Dendritic cell treated with granulocyte-macrophage colony-stimulating factor and Interleukin-4, amounts not matched to agents 40 ng/mL and 50 ng/mL, for 4 days (primary cell): ENCODE data around the gene STIM2.
A peak's percentile ranks its signal among the peaks of the same experiment; 100 is the strongest.
"Not testable (repeated sequence)": the region's sequence is repeated elsewhere in the genome, so short reads cannot be mapped to it uniquely, and the experiment has no call there.

Experiments
- H3K27ac Mint-ChIP-seq: one replicate; pipeline ENCODE4 v1.8.0; 2022; ENCODE audit warnings: mild to moderate bottlenecking, mixed read lengths
- H3K27me3 Mint-ChIP-seq: one replicate; pipeline ENCODE4 v1.8.0; 2022; ENCODE audit warnings: mild to moderate bottlenecking, mixed read lengths
- H3K36me3 Mint-ChIP-seq: one replicate; pipeline ENCODE4 v1.8.0; 2022; ENCODE audit warnings: low read depth, mixed read lengths
- H3K4me1 Mint-ChIP-seq: one replicate; pipeline ENCODE4 v1.8.0; 2022; ENCODE audit warnings: low read depth, mixed read lengths
- H3K4me3 Mint-ChIP-seq: one replicate; pipeline ENCODE4 v1.8.0; 2022; ENCODE audit warnings: mild to moderate bottlenecking, moderate library complexity, mixed read lengths
- H3K9me3 Mint-ChIP-seq: one replicate; pipeline ENCODE4 v1.8.0; 2022; ENCODE audit warnings: mixed read lengths
- intact Hi-C: fragments of 100-400 bp; cut with micrococcal nuclease; formaldehyde crosslinking; loops from one replicate; pipeline ENCODE4 v1.15.0; 2022

The STIM2 gene

DNA sequence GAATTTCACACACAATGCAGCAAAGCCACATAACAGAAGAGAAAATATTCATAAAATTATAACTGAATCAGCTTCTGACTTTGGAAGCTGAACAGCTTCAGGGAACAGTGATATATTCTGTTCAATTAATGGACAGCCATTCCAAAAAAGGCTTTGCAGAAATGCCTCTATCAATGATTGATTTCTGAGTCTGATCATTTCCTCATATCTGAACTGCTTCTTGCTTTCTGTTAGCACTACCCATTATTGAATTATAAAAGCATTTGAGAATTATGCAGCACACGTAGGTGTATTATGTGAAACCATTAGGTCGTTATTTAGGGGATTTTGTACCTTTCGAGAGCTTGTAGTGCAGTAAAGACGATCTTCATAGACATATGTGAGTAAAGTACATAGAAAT, 159.6 kb downstream of the STIM2 start:
- Mint-ChIP-seq H3K9me3 (no peaks in the 10 kb centered on the region), H3K36me3 (peaks cover 89% of the 10 kb centered on the region), H3K4me1 (no peaks in the 10 kb centered on the region), H3K27ac (no peak overlapping the region), H3K27me3 (no peaks in the 10 kb centered on the region), H3K4me3 (no peak overlapping the region)
- intact Hi-C loops, result no loop called here

DNA sequence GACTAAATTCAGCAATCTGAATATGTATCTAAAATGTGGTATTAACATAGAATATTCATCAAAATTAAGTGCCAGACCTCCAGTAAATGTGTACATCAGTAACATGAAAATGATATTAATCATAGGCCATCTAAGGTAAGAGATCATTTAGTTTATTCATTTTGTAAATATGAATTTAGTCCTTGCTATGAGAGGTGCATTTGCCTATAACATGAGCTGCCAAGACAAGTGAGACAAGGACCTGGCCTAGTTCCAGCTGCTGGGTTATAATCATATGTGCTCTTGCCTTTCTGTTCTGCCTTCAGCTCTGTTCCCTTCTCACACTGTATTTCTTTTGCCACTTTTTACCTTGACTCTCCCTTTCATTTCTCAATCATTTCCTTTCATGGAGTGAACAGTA, 160.0 kb downstream of the STIM2 start:
- intact Hi-C loops, result no loop called here
- peaks cover 85% of the 10 kb centered on the region for H3K36me3 Mint-ChIP-seq
- H3K4me3 Mint-ChIP-seq, result no peak overlapping the region
- no peaks in the 10 kb centered on the region for H3K4me1 Mint-ChIP-seq
- no peak overlapping the region for H3K27ac Mint-ChIP-seq
- no peaks in the 10 kb centered on the region for H3K9me3 Mint-ChIP-seq
- H3K27me3 Mint-ChIP-seq, result no peaks in the 10 kb centered on the region

DNA sequence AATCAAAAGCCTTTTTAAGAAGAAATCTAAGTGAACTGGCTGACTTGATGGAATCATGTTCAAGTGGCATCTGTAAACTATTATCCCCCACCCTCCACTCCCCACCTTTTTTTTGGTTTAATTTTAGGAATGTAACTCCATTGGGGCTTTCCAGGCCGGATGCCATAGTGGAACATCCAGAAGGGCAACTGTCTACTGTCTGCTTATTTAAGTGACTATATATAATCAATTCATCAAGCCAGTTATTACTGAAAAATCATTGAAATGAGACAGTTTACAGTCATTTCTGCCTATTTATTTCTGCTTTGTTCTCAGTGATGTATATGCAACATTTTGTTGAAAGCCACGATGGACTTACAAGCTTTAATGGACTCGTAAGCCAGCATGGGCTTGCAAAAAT, 162.3 kb downstream of the STIM2 start:
- Mint-ChIP-seq H3K27ac (no peak overlapping the region), H3K36me3 (peaks cover 65% of the 10 kb centered on the region), H3K4me3 (no peak overlapping the region), H3K9me3 (no peaks in the 10 kb centered on the region), H3K27me3 (no peaks in the 10 kb centered on the region), H3K4me1 (no peaks in the 10 kb centered on the region)
- intact Hi-C loops, result no loop called here

DNA sequence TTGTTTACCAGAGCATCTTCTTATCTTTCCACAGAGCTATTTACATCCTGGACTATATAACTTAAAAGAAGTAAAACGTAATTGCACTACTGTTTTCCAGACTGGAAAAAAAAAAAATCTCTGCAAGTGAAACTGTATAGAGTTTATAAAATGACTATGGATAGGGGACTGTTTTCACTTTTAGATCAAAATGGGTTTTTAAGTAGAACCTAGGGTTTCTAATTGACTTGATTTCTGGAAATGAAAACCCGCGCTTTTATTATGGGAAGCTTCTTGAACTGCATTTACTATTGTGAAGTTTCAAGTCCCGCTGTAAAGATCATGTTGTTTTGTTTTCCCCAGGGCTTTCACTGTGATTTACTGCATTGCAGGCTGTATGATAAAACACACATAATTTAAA, 162.7 kb downstream of the STIM2 start:
- Mint-ChIP-seq H3K4me1 (no peaks in the 10 kb centered on the region), H3K4me3 (no peak overlapping the region), H3K9me3 (no peaks in the 10 kb centered on the region)

DNA sequence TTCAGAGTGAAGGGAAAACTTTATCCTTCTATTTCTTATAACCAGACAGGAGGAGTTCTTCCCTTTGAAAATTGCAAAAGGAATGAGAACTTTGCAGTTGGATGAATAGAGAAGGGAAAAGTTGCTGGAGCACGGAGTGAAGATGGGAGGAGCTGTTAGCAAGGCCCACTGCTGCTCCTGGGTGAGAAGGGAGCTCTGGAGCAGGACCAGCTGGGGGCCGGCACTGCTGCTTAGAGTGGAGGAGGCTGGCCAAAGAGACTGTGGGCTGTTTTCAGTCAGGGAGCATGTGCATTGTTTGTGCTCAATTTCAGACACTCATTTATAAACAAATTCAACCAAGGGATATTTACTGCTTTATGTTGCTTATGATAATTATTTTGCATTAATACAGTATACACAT, 164.2 kb downstream of the STIM2 start:
- Mint-ChIP-seq H3K27me3 (peaks cover 1% of the 10 kb centered on the region), H3K27ac (no peak overlapping the region)

More for the DNA sequence above, 162.7 kb downstream of the STIM2 start:
- H3K27me3 Mint-ChIP-seq, result no peaks in the 10 kb centered on the region
- peaks cover 61% of the 10 kb centered on the region for H3K36me3 Mint-ChIP-seq
- H3K27ac Mint-ChIP-seq, result no peak overlapping the region
- intact Hi-C loops, result no loop called here

DNA sequence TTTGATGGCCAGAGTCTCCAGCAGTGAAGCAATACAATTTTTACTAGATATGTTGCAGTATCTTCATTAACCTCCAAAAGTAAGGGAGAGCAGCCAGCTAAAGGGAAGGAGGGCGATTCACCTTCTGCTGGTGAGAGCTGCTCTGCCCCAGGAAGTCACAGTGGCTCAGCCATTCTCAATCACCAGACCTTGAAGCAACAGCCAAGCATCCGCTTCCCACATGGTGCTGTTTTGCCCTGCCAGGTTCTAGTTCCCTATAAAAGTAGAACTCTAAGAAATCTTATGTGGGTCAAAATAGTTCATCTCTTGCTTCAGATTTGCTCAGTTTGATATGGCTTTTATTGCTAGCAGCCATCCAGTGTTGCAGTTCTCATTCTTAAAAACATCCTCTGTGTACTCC, 166.8 kb downstream of the STIM2 start:
- H3K4me3 Mint-ChIP-seq, result no peak overlapping the region
- H3K4me1 Mint-ChIP-seq, result no peaks in the 10 kb centered on the region
- no peak overlapping the region for H3K27ac Mint-ChIP-seq
- H3K36me3 Mint-ChIP-seq, result peaks cover 25% of the 10 kb centered on the region
- H3K9me3 Mint-ChIP-seq, result no peaks in the 10 kb centered on the region
- intact Hi-C loops, result no loop called here
- H3K27me3 Mint-ChIP-seq, result peaks cover 12% of the 10 kb centered on the region

More for the DNA sequence above, 164.2 kb downstream of the STIM2 start:
- peaks cover 48% of the 10 kb centered on the region for H3K36me3 Mint-ChIP-seq
- no peak overlapping the region for H3K4me3 Mint-ChIP-seq
- H3K9me3 Mint-ChIP-seq, result no peaks in the 10 kb centered on the region
- intact Hi-C loops, result no loop called here
- H3K4me1 Mint-ChIP-seq, result no peaks in the 10 kb centered on the region

DNA sequence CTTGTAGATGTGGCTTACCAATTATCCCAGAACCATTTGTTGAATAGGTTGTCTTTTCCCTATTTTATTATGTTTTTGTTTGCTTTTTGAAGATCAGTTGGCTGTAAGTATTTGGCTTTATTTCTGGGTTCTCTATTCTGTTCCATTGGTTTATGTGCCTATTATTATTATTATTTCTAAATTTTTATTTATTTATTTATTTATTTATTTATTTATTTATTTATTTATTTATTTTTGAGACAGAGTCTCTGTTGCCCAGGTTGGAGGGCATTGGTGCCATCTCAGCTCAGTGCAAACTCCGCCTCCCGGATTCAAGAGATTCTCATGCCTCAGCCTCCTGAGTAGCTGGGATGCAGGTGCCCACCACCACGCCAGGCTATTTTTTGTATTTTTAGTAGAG, 174.5 kb downstream of the STIM2 start:
- H3K9me3 Mint-ChIP-seq, result peaks cover 16% of the 10 kb centered on the region
- H3K36me3 Mint-ChIP-seq, intact Hi-C loops, H3K4me3 Mint-ChIP-seq, H3K27ac Mint-ChIP-seq: not testable (repeated sequence)
- H3K27me3 Mint-ChIP-seq, result peaks cover 26% of the 10 kb centered on the region
- H3K4me1 Mint-ChIP-seq, result peaks cover 10% of the 10 kb centered on the region

DNA sequence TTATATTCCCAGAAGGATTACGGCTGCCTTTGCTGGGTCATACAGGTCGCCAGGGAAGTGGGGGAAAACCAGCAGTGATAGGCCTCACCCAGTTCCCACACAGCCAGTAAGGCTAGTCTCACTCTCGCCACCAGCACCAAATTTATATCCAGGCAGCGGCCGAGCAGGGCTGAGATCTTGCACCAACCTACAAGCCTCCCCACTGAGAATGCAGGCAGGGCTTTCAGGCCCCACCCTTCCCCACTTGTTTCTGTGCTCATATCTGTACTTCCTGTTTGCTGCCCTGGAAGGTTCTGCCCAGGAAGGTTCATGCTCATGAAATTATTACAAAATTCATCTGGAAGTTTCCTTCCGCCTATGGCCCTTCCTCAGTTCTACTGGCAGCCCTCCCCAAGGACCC, 179.7 kb downstream of the STIM2 start:
- intact Hi-C loops, result no loop called here
- peak overlapping the region; percentile 51 for H3K27ac Mint-ChIP-seq
- peaks cover 16% of the 10 kb centered on the region for H3K9me3 Mint-ChIP-seq
- no peaks in the 10 kb centered on the region for H3K36me3 Mint-ChIP-seq
- no peak overlapping the region for H3K4me3 Mint-ChIP-seq
- H3K27me3 Mint-ChIP-seq, result peaks cover 20% of the 10 kb centered on the region
- peaks cover 29% of the 10 kb centered on the region for H3K4me1 Mint-ChIP-seq

DNA sequence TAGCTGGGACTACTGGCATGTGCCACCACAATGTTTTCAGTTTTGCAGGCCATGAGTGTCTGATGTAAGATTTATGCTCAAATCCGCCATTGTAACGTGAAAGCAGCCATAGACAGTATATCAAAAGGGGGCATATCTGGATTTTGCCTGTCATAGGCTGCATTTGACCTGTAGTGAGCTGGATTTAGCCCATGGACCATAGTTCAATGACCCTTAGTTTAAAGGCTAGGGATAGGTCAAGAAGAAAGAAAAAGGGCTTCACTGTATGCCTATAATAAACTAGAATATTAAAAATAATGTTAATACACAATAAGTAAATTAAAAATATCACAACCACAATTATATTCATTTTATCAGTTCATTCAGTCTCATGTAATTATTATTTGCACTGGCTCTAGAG, 181.8 kb downstream of the STIM2 start:
- Mint-ChIP-seq H3K27ac (no peak overlapping the region), H3K4me3 (no peak overlapping the region), H3K27me3 (peaks cover 38% of the 10 kb centered on the region), H3K9me3 (peaks cover under 1% of the 10 kb centered on the region), H3K4me1 (peaks cover 29% of the 10 kb centered on the region), H3K36me3 (no peaks in the 10 kb centered on the region)
- intact Hi-C loops, result no loop called here

DNA sequence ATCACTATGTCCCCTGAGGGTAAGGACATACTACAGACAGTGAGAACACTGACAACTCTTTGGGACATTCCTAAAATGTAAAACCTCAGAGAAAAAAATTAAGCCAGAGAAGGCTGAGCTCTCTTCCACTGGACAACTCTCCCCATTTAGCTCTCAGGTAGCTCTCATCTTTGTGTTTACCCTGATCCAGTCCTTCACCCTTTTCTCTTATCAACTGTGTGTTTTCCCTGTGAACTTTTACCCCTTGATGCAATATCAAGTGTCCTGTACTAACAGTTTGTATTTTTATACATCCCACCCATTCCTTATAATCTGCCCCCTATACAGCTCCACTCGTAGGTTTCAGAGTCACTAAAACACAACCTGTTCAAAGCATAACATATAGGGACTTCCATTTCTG, 182.6 kb downstream of the STIM2 start:
- intact Hi-C loops, result no loop called here
- peaks cover 40% of the 10 kb centered on the region for H3K27me3 Mint-ChIP-seq
- peaks cover 29% of the 10 kb centered on the region for H3K4me1 Mint-ChIP-seq
- no peak overlapping the region for H3K27ac Mint-ChIP-seq
- no peak overlapping the region for H3K4me3 Mint-ChIP-seq
- H3K9me3 Mint-ChIP-seq, result no peaks in the 10 kb centered on the region
- no peaks in the 10 kb centered on the region for H3K36me3 Mint-ChIP-seq

DNA sequence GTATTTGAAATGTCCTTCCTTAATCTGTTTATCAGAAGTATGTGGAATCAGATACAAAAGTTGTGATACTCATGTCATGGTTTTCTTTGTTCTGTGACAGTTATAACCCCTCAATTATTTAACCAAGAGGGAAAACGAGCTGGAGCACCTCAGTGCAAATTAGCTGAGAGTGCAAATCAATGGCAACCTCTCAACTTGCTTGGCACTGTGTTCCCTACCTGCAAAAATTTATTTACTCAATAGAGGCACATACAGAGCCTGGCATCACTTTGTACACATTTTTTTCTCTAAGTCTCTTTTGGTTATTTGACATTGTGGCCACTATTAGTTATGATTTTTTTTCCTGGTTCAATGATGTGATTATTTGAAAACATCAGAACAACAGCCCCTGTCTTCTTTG, 186.2 kb downstream of the STIM2 start:
- Mint-ChIP-seq H3K27ac (no peak overlapping the region), H3K4me3 (no peak overlapping the region), H3K36me3 (no peaks in the 10 kb centered on the region), H3K4me1 (peaks cover 11% of the 10 kb centered on the region), H3K9me3 (no peaks in the 10 kb centered on the region), H3K27me3 (peaks cover 63% of the 10 kb centered on the region)
- intact Hi-C loops, result no loop called here

DNA sequence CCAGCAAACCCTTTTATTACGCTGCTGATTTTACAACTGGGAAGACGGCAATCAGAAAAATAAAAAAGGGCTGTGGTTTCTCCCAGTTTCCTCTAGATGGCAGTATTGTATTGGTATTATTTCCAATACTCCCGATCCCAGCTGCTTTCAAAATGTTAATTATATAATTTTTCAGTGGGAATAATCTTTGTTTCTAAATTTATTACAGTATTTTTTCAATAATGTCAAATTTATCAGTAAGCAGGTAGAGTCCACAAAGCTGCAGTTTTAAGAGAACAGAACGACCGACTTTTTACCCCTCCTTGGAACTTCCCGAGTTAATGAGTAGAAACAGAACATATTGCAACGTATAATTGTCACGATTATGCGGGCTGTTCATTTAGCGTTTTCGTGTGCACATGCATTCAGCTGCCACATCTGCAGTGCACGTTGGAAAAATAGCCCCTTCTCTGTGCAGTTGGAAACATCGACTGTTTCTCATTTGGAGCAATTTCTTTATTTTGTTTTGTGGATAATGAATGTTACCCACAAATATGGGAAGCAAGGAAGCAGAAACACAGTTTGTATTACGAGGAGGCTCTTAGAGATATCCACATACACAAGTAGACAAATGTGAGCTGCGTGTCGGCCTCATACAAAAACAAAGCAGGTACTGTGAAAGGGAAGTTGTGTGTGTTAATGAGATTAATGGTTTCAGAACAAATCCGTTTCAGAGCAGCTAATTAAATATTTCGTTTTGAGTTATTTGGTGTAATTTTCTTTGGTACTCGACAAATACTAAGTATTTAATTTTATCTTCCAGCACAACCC, 188.0 kb downstream of the STIM2 start:
- no peaks in the 10 kb centered on the region for H3K36me3 Mint-ChIP-seq
- intact Hi-C loops, result loop anchor here (2.0 kb wide), 1 partner anchor 270 kb away; no protein-coding TSS in a partner anchor
- no peaks in the 10 kb centered on the region for H3K9me3 Mint-ChIP-seq
- peak overlapping the region; percentile 42 for H3K4me3 Mint-ChIP-seq
- H3K27me3 Mint-ChIP-seq, result peaks cover 76% of the 10 kb centered on the region
- H3K4me1 Mint-ChIP-seq, result peaks cover 4% of the 10 kb centered on the region
- H3K27ac Mint-ChIP-seq, result no peak overlapping the region

DNA sequence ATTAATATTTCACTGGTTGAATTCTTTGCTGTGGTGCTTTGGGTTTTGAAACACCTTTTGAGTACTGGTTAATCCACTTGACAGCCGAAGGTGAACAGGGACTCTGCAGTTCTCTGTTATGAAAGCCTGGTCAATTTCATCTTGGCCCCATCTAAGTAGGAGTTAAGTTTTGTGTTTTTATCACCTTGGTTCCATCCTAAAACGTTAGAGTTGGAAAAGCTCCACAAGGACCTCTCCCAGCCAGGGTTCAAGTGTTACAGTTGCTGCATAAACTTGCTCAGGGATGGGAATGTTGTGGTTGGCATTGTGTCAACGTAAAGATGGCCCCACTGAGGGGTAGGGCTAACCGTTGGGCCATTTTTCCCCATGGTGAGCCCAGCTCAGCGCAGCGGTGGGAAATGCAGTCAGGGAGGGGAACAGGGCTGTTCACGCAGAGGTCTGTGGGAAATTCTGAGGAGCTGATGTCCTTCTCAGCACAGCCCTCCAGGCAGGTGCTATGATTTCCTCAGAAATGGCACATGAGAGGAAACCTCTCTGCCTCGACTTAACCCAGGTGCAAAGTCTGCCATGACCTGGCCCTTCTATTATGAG, 188.7 kb downstream of the STIM2 start:
- H3K4me1 Mint-ChIP-seq, result no peaks in the 10 kb centered on the region

DNA sequence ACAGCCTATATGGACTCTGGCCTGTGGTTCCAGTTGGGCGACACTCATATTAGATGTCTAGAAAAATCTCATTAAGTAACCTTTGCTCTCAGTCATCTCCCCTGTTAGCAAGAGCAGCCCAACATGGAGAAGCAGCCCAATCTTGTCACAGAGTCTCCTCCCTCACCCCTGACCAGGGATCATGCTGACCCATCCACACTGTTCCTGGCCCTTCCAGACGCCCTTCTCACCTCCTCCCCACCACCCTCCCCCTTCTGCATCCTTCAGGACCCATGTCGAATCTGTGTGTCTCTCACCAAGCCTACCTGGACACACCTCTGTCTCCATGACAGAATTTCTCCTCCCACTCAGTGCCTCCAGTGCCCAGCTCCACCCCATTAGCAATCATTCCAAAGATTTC, 190.1 kb downstream of the STIM2 start:
- peak overlapping the region; percentile 26 for H3K27ac Mint-ChIP-seq
- H3K36me3 Mint-ChIP-seq, result no peaks in the 10 kb centered on the region
- intact Hi-C loops, result no loop called here
- H3K9me3 Mint-ChIP-seq, result no peaks in the 10 kb centered on the region
- peaks cover 72% of the 10 kb centered on the region for H3K27me3 Mint-ChIP-seq
- no peak overlapping the region for H3K4me3 Mint-ChIP-seq
- no peaks in the 10 kb centered on the region for H3K4me1 Mint-ChIP-seq

More for the DNA sequence above, 188.7 kb downstream of the STIM2 start:
- no peak overlapping the region for H3K4me3 Mint-ChIP-seq
- intact Hi-C loops, result loop anchor here (2.0 kb wide), 1 partner anchor 269 kb away; no protein-coding TSS in a partner anchor
- no peaks in the 10 kb centered on the region for H3K9me3 Mint-ChIP-seq
- H3K36me3 Mint-ChIP-seq, result no peaks in the 10 kb centered on the region
- peaks cover 76% of the 10 kb centered on the region for H3K27me3 Mint-ChIP-seq
- H3K27ac Mint-ChIP-seq, result no peak overlapping the region
